ENCODE data around the gene DXO. TPM values are rescaled to one million over a fixed set of nuclear protein-coding genes. Genes with fewer than 3 reads are reported as not detected.
"Not testable (repeated sequence)": the region's sequence is repeated elsewhere in the genome, so short reads cannot be mapped to it uniquely, and the experiment has no call there.

The DXO gene
- total and polyA plus RNA-seq, 5 donors from 2014 or later, result 8.4 to 47.7 (median 10.0) TPM

DNA sequence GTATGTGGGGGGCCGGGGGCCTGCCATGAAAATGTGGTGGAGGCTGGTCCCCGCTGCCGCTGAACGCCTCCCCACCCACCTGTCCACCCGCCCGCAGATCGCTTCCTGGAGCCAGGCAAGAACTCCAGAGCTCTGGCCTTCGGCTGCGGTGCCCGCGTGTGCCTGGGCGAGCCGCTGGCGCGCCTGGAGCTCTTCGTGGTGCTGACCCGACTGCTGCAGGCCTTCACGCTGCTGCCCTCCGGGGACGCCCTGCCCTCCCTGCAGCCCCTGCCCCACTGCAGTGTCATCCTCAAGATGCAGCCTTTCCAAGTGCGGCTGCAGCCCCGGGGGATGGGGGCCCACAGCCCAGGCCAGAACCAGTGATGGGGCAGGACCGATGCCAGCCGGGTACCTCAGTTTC lies 36.1 kb upstream of the DXO start:
- H3K9me3 ChIP-seq (ENCODE audit: control insufficient read depth in 2 of 2, low read length in 2 of 2); H3K4me3 ChIP-seq (ENCODE audit: low read depth, low read length); H3K4me1 Mint-ChIP-seq; H3K27ac Mint-ChIP-seq; H3K27me3 Mint-ChIP-seq; H3K9me3 Mint-ChIP-seq; H3K36me3 Mint-ChIP-seq; H3K27ac ChIP-seq (ENCODE audit: insufficient read depth, low read length, poor library complexity, severe bottlenecking); H3K4me1 ChIP-seq (ENCODE audit: control insufficient read depth, insufficient read depth, low read length, poor library complexity, severe bottlenecking); ATAC-seq (ENCODE audit: low read depth in 2 of 2); DNase-seq; H3K36me3 ChIP-seq (ENCODE audit: control insufficient read depth, insufficient read depth, low read length); H3K4me3 Mint-ChIP-seq; H3K27me3 ChIP-seq (ENCODE audit: control insufficient read depth, insufficient read depth, low read length): not testable (repeated sequence)

DNA sequence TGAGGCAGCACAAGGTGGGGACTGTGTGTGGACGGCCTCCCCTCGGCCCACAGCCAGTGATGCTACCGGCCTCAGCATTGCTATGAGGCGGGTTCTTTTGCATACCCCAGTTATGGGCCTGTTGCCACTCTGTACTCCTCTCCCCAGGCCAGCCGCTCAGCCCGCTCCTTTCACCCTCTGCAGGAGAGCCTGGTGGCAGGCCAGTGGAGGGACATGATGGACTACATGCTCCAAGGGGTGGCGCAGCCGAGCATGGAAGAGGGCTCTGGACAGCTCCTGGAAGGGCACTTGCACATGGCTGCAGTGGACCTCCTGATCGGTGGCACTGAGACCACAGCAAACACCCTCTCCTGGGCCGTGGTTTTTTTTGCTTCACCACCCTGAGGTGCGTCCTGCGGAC lies 35.1 kb upstream of the DXO start:
- ATAC-seq (ENCODE audit: low read depth in 2 of 2); H3K27ac Mint-ChIP-seq; H3K4me3 Mint-ChIP-seq; H3K27me3 ChIP-seq (ENCODE audit: control insufficient read depth, insufficient read depth, low read length); H3K9me3 Mint-ChIP-seq; H3K27ac ChIP-seq (ENCODE audit: insufficient read depth, low read length, poor library complexity, severe bottlenecking); H3K9me3 ChIP-seq (ENCODE audit: control insufficient read depth in 2 of 2, low read length in 2 of 2); H3K4me1 ChIP-seq (ENCODE audit: control insufficient read depth, insufficient read depth, low read length, poor library complexity, severe bottlenecking); H3K4me3 ChIP-seq (ENCODE audit: low read depth, low read length); H3K36me3 ChIP-seq (ENCODE audit: control insufficient read depth, insufficient read depth, low read length); H3K27me3 Mint-ChIP-seq; DNase-seq; H3K36me3 Mint-ChIP-seq; H3K4me1 Mint-ChIP-seq: not testable (repeated sequence)

DNA sequence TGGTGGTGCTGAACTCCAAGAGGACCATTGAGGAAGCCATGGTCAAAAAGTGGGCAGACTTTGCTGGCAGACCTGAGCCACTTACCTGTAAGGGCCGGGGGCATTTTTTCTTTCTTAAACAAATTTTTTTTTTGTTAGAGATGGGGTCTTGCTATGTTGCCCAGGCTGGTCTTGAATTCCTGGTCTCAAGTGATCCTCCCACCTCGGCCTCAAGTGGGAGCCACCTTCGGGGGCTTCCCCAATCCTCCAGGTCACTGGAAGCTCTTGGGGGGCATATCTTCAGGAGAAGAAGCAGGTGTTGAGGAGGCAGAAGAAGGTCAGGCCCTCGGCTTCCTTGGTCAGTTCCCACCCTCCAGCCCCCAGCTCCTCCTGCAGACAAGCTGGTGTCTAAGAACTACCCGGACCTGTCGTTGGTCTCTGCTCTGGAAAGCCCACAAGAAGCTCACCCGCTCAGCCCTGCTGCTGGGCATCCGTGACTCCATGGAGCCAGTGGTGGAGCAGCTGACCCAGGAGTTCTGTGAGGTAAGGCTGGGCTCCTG lies 34.1 kb upstream of the DXO start:
- H3K27me3 Mint-ChIP-seq; H3K4me3 Mint-ChIP-seq; H3K27ac Mint-ChIP-seq; H3K4me1 Mint-ChIP-seq; DNase-seq; H3K4me3 ChIP-seq (ENCODE audit: low read depth, low read length); H3K27me3 ChIP-seq (ENCODE audit: control insufficient read depth, insufficient read depth, low read length); H3K9me3 Mint-ChIP-seq; H3K9me3 ChIP-seq (ENCODE audit: control insufficient read depth in 2 of 2, low read length in 2 of 2); H3K36me3 ChIP-seq (ENCODE audit: control insufficient read depth, insufficient read depth, low read length); H3K36me3 Mint-ChIP-seq; H3K27ac ChIP-seq (ENCODE audit: insufficient read depth, low read length, poor library complexity, severe bottlenecking); H3K4me1 ChIP-seq (ENCODE audit: control insufficient read depth, insufficient read depth, low read length, poor library complexity, severe bottlenecking); ATAC-seq (ENCODE audit: low read depth in 2 of 2): not testable (repeated sequence)

DNA sequence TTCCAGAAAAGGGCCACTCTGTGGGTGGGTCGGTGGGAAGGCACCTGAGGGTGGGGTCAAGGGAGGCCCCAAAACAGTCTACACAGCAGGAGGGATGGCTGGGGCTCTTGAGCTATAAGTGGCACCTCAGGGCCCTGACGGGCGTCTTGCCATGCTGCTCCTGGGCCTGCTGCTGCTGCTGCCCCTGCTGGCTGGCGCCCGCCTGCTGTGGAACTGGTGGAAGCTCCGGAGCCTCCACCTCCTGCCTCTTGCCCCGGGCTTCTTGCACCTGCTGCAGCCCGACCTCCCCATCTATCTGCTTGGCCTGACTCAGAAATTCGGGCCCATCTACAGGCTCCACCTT lies 33.6 kb upstream of the DXO start:
- not testable (repeated sequence) for H3K4me1 ChIP-seq (ENCODE audit: control insufficient read depth, insufficient read depth, low read length, poor library complexity, severe bottlenecking); H3K9me3 ChIP-seq (ENCODE audit: control insufficient read depth in 2 of 2, low read length in 2 of 2); H3K27ac ChIP-seq (ENCODE audit: insufficient read depth, low read length, poor library complexity, severe bottlenecking); H3K9me3 Mint-ChIP-seq; H3K27me3 ChIP-seq (ENCODE audit: control insufficient read depth, insufficient read depth, low read length); H3K4me1 Mint-ChIP-seq; ATAC-seq (ENCODE audit: low read depth in 2 of 2); H3K36me3 ChIP-seq (ENCODE audit: control insufficient read depth, insufficient read depth, low read length); H3K4me3 Mint-ChIP-seq; H3K36me3 Mint-ChIP-seq; H3K27me3 Mint-ChIP-seq; H3K4me3 ChIP-seq (ENCODE audit: low read depth, low read length)
- peak in 1 of 3 donors; percentile 1 for DNase-seq
- peak overlapping the region in 1 of 3 donors; percentile 71 for H3K27ac Mint-ChIP-seq

DNA sequence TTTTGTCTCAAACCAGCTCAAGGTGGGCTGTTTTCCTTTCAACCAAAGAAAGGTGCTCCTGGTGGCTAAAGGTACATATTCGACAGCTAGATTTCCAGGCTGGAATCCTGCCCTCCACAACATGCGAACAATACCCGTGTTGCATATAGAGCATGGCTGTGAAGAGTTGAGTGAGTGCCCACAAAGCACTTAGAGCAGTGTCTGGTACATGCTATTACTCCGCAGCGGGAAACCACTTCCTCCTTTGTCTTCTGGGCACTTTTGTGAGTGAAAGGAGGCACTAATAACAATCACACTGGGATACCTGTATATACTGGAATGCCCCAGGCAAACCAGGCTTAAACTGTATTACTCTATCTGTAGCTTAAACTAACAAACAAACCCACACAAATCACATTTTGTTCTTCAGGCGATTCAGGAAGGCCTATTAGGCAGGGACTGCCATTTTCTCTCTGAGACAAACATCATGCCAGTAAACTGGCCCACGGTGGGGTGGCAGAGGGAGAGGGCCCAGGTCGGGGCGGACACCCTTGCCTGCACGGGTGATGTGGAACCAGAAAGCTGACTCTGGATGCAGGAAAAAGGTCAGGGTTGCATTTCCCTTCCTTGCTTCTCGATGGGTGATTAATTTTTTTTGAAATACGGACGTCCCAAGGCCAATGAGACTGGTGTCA lies 33.1 kb upstream of the DXO start:
- H3K9me3 Mint-ChIP-seq; H3K36me3 Mint-ChIP-seq; H3K27me3 Mint-ChIP-seq; H3K36me3 ChIP-seq (ENCODE audit: control insufficient read depth, insufficient read depth, low read length); H3K4me1 Mint-ChIP-seq; H3K27me3 ChIP-seq (ENCODE audit: control insufficient read depth, insufficient read depth, low read length); H3K27ac ChIP-seq (ENCODE audit: insufficient read depth, low read length, poor library complexity, severe bottlenecking); H3K4me3 ChIP-seq (ENCODE audit: low read depth, low read length); H3K4me1 ChIP-seq (ENCODE audit: control insufficient read depth, insufficient read depth, low read length, poor library complexity, severe bottlenecking); H3K9me3 ChIP-seq (ENCODE audit: control insufficient read depth in 2 of 2, low read length in 2 of 2): not testable (repeated sequence)
- Mint-ChIP-seq H3K27ac (peak overlapping the region in 2 of 3 donors; percentile 71 to 86), H3K4me3 (peak overlapping the region in 1 of 4 donors; percentile 19)
- ATAC-seq (ENCODE audit: low read depth in 2 of 2) (peak; percentile 86 to 87), DNase-seq (peak in 1 of 3 donors; percentile 2)

DNA sequence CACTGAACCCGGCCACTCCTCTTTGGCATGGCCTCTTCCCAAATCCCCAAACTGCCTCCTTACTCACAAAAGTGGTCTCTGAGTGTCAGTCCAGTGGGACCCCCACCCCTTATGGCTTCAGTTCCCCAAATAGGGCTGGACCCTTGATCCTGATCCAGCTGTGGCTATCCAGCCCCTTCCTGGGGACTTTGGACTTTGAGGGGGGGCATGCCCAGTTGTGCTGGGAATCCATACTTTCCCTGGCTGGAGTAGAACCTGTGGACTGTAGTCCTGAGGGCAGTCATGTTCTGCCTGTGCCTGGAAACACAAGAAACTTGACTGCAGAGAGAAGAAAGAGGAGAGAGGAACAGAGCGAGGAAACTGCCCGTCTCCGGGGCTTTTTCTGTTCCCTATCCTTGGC lies 32.5 kb upstream of the DXO start:
- not testable (repeated sequence) for H3K4me3 Mint-ChIP-seq

DNA sequence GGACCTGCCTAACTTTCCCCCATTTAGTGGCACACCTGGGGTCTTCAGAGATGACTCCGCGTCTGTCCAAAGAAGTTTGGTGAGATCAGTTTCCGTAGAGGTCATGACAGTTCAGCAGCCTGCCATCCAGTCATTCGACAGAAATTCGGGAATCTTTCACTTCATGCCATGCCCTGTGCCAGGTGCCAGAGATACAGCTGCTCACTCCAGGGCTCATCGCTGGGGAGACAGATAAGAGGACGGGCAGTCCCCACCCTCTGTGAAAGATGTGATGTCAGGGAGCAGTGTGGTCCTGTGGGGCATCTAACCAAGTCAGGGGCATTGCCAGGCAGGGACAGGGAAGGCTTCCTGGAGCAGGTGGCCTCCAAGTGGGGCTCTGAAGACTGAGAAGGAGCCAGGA lies 31.4 kb upstream of the DXO start:
- DNase-seq; H3K27ac Mint-ChIP-seq; H3K27ac ChIP-seq (ENCODE audit: insufficient read depth, low read length, poor library complexity, severe bottlenecking); H3K4me1 ChIP-seq (ENCODE audit: control insufficient read depth, insufficient read depth, low read length, poor library complexity, severe bottlenecking); H3K9me3 ChIP-seq (ENCODE audit: control insufficient read depth in 2 of 2, low read length in 2 of 2); H3K36me3 Mint-ChIP-seq; H3K4me3 Mint-ChIP-seq; H3K9me3 Mint-ChIP-seq; H3K4me1 Mint-ChIP-seq; H3K27me3 ChIP-seq (ENCODE audit: control insufficient read depth, insufficient read depth, low read length); H3K27me3 Mint-ChIP-seq; H3K4me3 ChIP-seq (ENCODE audit: low read depth, low read length); H3K36me3 ChIP-seq (ENCODE audit: control insufficient read depth, insufficient read depth, low read length); ATAC-seq (ENCODE audit: low read depth in 2 of 2): not testable (repeated sequence)

More for the DNA sequence above, 32.5 kb upstream of the DXO start:
- peak overlapping the region in 1 of 3 donors; percentile 71 for H3K27ac Mint-ChIP-seq
- DNase-seq; H3K4me1 Mint-ChIP-seq; H3K27me3 Mint-ChIP-seq; H3K27ac ChIP-seq (ENCODE audit: insufficient read depth, low read length, poor library complexity, severe bottlenecking); H3K36me3 Mint-ChIP-seq; H3K4me1 ChIP-seq (ENCODE audit: control insufficient read depth, insufficient read depth, low read length, poor library complexity, severe bottlenecking); H3K9me3 ChIP-seq (ENCODE audit: control insufficient read depth in 2 of 2, low read length in 2 of 2); H3K27me3 ChIP-seq (ENCODE audit: control insufficient read depth, insufficient read depth, low read length); H3K4me3 ChIP-seq (ENCODE audit: low read depth, low read length); H3K9me3 Mint-ChIP-seq; ATAC-seq (ENCODE audit: low read depth in 2 of 2); H3K36me3 ChIP-seq (ENCODE audit: control insufficient read depth, insufficient read depth, low read length): not testable (repeated sequence)

DNA sequence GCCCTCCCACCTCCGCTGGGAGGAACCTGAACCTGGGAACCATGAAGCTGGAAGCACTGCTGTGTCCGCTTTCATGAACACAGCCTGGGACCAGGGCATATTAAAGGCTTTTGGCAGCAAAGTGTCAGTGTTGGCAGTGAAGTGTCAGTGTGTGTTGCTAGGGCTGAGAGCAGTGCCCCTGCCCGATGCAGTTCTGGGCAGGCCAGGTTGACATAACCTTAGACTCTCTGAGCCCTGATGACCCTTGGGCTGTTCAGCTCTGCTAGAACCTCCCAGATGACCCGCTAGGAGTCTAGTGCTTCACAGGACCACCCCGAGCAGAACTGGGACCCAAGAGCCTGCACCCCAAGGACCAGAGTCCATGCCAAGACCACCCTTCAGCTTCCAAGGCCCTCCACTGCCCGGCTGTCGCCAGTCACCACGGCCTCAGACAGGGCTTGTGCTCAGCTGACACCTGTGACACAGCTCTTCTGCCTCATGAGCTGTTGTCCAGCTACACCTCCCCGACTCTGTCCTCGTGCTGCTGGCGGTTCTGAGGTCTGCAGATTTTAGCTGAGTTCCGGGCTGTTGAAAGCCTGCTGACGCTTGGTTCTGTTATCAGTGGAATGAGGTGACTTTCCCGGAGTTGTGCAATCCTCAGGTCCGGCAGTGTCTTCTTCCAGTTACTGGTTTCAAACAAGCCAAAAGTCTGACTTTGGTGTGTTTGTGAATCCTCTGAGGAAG lies 30.8 kb upstream of the DXO start:
- H3K4me3 Mint-ChIP-seq; H3K4me1 Mint-ChIP-seq; H3K27ac Mint-ChIP-seq; H3K27me3 ChIP-seq (ENCODE audit: control insufficient read depth, insufficient read depth, low read length); H3K36me3 Mint-ChIP-seq; H3K9me3 ChIP-seq (ENCODE audit: control insufficient read depth in 2 of 2, low read length in 2 of 2); H3K27me3 Mint-ChIP-seq; H3K4me1 ChIP-seq (ENCODE audit: control insufficient read depth, insufficient read depth, low read length, poor library complexity, severe bottlenecking); DNase-seq; H3K36me3 ChIP-seq (ENCODE audit: control insufficient read depth, insufficient read depth, low read length); ATAC-seq (ENCODE audit: low read depth in 2 of 2); H3K9me3 Mint-ChIP-seq; H3K4me3 ChIP-seq (ENCODE audit: low read depth, low read length); H3K27ac ChIP-seq (ENCODE audit: insufficient read depth, low read length, poor library complexity, severe bottlenecking): not testable (repeated sequence)
